ENCODE measurements around the gene SYT5.

SYT5 gene

GRCh38 chr19:55199620-55200204 lies 19.6 kb upstream of the SYT5 start:
- Histone ChIP-seq H3K36me3 (ENCODE audit: insufficient read depth) (no peaks in the 10 kb centered on the region), H3K27me3 (ENCODE audit: insufficient read depth, low read depth) (peaks cover 96% of the 10 kb centered on the region), H3K9ac (no peak overlapping the region), H3K27ac (no peak overlapping the region), H3K4me3 (IDR thresholded peaks at IDR 0.05; ENCODE audit: insufficient read depth, low read depth, low read length) (no peak overlapping the region), H4K20me1 (ENCODE audit: insufficient read depth) (no peaks in the 10 kb centered on the region), H2AFZ (ENCODE audit: low read depth) (no peak overlapping the region), H3K4me2 (no peak overlapping the region), H3K4me1 (ENCODE audit: low read depth, poor library complexity, severe bottlenecking) (no peaks in the 10 kb centered on the region), H3K79me2 (ENCODE audit: insufficient read depth, low read depth) (no peaks in the 10 kb centered on the region)
- TF ChIP-seq, protein P1, sequence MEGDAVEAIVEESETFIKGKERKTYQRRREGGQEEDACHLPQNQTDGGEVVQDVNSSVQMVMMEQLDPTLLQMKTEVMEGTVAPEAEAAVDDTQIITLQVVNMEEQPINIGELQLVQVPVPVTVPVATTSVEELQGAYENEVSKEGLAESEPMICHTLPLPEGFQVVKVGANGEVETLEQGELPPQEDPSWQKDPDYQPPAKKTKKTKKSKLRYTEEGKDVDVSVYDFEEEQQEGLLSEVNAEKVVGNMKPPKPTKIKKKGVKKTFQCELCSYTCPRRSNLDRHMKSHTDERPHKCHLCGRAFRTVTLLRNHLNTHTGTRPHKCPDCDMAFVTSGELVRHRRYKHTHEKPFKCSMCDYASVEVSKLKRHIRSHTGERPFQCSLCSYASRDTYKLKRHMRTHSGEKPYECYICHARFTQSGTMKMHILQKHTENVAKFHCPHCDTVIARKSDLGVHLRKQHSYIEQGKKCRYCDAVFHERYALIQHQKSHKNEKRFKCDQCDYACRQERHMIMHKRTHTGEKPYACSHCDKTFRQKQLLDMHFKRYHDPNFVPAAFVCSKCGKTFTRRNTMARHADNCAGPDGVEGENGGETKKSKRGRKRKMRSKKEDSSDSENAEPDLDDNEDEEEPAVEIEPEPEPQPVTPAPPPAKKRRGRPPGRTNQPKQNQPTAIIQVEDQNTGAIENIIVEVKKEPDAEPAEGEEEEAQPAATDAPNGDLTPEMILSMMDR (conservative IDR thresholded peaks at IDR 0.05; ENCODE audit: low read depth, low read length) = no peak

- no peak overlapping the region for H3K4me2 ChIP-seq
- no peak overlapping the region for H2AFZ ChIP-seq (ENCODE audit: low read depth)
- no peaks in the 10 kb centered on the region for H4K20me1 ChIP-seq (ENCODE audit: insufficient read depth)
- H3K4me3 ChIP-seq (IDR thresholded peaks at IDR 0.05; ENCODE audit: insufficient read depth, low read depth, low read length) = no peak overlapping the region
- peaks cover 96% of the 10 kb centered on the region for H3K27me3 ChIP-seq (ENCODE audit: insufficient read depth, low read depth)
- H3K9ac ChIP-seq = no peak overlapping the region
- H3K27ac ChIP-seq = no peak overlapping the region
- TF ChIP-seq, protein P1 (conservative IDR thresholded peaks at IDR 0.05; ENCODE audit: low read depth, low read length) = no peak
- H3K79me2 ChIP-seq (ENCODE audit: insufficient read depth, low read depth) = no peaks in the 10 kb centered on the region
- no peaks in the 10 kb centered on the region for H3K36me3 ChIP-seq (ENCODE audit: insufficient read depth)
- H3K4me1 ChIP-seq (ENCODE audit: low read depth, poor library complexity, severe bottlenecking) = no peaks in the 10 kb centered on the region
Measured at GRCh38 chr19:55198651-55199050, 18.6 kb upstream of the SYT5 start.

DNA sequence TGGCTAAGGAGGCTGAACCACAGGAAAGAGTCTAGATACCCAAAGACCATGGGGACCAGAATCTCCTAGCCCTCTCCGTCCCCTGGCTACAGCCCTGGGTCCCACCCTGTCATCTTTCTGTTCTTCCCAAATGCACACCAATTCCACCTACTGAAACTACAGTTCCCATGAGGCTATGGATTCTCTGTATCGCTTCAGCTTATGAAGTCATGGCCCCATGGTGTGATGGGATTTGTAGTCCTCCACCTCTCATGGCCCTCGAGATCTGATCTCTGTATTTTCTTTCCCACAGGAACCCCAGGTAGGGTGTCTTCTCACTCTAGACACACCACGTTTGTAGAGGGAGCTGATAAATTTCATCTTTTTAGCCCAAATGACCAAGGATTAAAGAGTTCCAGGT lies 17.4 kb upstream of the SYT5 start:
- Histone ChIP-seq H3K4me3 (IDR thresholded peaks at IDR 0.05; ENCODE audit: insufficient read depth, low read depth, low read length) (no peak overlapping the region), H3K4me2 (no peak overlapping the region), H3K79me2 (ENCODE audit: insufficient read depth, low read depth) (no peaks in the 10 kb centered on the region), H2AFZ (ENCODE audit: low read depth) (no peak overlapping the region), H3K27me3 (ENCODE audit: insufficient read depth, low read depth) (peaks cover 96% of the 10 kb centered on the region), H3K9ac (no peak overlapping the region), H3K4me1 (ENCODE audit: low read depth, poor library complexity, severe bottlenecking) (no peaks in the 10 kb centered on the region), H3K27ac (no peak overlapping the region), H3K36me3 (ENCODE audit: insufficient read depth) (no peaks in the 10 kb centered on the region), H4K20me1 (ENCODE audit: insufficient read depth) (no peaks in the 10 kb centered on the region)
- TF ChIP-seq, protein P1 (conservative IDR thresholded peaks at IDR 0.05; ENCODE audit: low read depth, low read length) = no peak

GRCh38 chr19:55196803-55197202 lies 16.7 kb upstream of the SYT5 start:
- no peaks in the 10 kb centered on the region for H3K79me2 ChIP-seq (ENCODE audit: insufficient read depth, low read depth)
- H3K27ac ChIP-seq = no peak overlapping the region
- H3K4me3 ChIP-seq (IDR thresholded peaks at IDR 0.05; ENCODE audit: insufficient read depth, low read depth, low read length) = no peak overlapping the region
- H3K4me2 ChIP-seq = no peak overlapping the region
- no peak overlapping the region for H3K9ac ChIP-seq
- no peaks in the 10 kb centered on the region for H3K36me3 ChIP-seq (ENCODE audit: insufficient read depth)
- H3K27me3 ChIP-seq (ENCODE audit: insufficient read depth, low read depth) = peaks cover 90% of the 10 kb centered on the region
- no peak overlapping the region for H2AFZ ChIP-seq (ENCODE audit: low read depth)
- no peaks in the 10 kb centered on the region for H3K4me1 ChIP-seq (ENCODE audit: low read depth, poor library complexity, severe bottlenecking)
- TF ChIP-seq, protein P1 (conservative IDR thresholded peaks at IDR 0.05; ENCODE audit: low read depth, low read length) = no peak
- no peaks in the 10 kb centered on the region for H4K20me1 ChIP-seq (ENCODE audit: insufficient read depth)

Data from KMS-11 (cell line).